HFF-Myc (cell line): ENCODE results near the gene EPHB2.
"Not testable (repeated sequence)": the region's sequence is repeated elsewhere in the genome, so short reads cannot be mapped to it uniquely, and the experiment has no call there.

Experiments used
- DNase-seq: peaks from one replicate; pipeline ENCODE4 v3.0.0-alpha.2; 2011; ENCODE audit warnings: low read depth; ENCODE audit errors: extremely low read depth
- H3K4me3 ChIP-seq: replicated peaks from 2 replicates; pipeline ENCODE4 v1.5.1; 2011; ENCODE audit warnings: low read depth, mild to moderate bottlenecking, control low read depth, low read length
- TF ChIP-seq, protein P1 (sequence below): IDR thresholded peaks from 2 replicates; pipeline ENCODE4 v1.5.1; 2012; ENCODE audit warnings: mild to moderate bottlenecking, low read depth, low read length, control low read depth; ENCODE audit errors: missing control alignments

Gene EPHB2

GRCh38 chr1:22699681-22700520, 10.7 kb upstream of the EPHB2 start:
- DNase-seq, result no peak
- H3K4me3 ChIP-seq, result no peak overlapping the region
- TF ChIP-seq, protein P1, sequence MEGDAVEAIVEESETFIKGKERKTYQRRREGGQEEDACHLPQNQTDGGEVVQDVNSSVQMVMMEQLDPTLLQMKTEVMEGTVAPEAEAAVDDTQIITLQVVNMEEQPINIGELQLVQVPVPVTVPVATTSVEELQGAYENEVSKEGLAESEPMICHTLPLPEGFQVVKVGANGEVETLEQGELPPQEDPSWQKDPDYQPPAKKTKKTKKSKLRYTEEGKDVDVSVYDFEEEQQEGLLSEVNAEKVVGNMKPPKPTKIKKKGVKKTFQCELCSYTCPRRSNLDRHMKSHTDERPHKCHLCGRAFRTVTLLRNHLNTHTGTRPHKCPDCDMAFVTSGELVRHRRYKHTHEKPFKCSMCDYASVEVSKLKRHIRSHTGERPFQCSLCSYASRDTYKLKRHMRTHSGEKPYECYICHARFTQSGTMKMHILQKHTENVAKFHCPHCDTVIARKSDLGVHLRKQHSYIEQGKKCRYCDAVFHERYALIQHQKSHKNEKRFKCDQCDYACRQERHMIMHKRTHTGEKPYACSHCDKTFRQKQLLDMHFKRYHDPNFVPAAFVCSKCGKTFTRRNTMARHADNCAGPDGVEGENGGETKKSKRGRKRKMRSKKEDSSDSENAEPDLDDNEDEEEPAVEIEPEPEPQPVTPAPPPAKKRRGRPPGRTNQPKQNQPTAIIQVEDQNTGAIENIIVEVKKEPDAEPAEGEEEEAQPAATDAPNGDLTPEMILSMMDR, result no peak

DNA sequence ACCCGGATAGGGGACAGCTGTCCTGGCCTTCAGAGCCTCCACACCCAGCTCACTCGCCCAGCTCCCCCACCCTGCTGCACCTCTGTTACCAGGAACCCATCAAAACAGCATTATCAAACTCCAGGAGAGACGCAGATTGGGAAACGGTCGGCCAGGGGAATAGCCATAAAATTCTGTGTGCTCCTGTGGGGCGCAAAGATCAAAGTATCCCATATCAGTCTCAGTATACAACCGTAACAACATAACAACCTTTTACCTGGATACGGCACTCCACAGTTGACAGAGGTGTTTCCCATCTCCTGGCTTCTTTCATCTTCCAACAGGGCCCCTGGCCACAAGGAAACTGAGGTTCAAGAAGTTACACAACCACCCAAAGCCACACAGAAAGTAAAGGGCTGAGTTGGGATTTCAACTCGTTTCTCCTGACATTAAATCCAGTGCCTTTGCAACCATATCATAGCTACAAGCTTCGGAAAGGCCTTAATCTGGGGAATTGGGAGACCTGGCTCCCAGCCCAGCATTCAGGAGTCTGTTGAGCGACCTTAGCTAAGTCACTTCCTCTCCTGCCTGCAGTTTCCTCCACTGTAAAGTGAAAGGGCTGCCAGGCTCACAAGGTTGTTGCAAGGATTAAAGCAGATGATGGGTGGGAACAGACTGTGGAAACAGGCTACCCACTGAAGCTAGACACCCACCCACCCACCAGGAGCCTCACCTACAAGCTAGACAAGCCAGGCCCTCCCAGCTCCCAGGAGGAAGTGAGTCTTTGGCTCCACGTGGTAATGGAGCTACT, 8.1 kb upstream of the EPHB2 start:
- DNase-seq, result no peak
- H3K4me3 ChIP-seq, result no peak overlapping the region
- TF ChIP-seq, protein P1, result no peak

DNA sequence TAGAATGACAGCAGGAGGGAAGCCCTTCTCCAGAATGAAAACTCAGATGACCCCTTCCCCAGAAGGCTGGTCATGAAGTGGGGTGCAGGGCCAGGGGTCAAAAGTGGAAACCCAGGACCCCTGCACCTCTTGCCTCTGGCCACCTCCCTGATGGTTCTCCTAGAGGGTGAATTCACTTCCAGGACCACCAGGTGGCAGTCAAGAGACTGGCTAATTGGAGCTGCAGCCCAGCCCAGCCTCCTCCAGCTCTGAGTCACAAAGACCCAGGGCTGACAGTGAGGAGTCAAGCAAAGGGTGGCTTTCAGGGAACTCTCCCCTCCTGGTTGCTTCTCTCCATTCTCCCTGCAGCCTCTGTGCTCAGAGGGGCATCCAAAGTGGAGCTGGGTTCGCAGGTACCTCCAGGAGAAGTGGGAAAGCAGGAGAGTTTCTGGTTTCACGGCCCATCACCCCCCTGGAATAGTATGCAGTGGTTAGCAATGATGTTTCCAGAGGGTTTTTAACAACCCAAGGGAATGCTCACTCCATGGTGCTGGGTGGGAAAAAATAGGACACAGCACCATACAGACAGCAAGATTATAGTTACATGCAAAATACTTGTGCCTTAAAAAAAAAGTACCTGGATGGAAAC, 6.1 kb upstream of the EPHB2 start:
- TF ChIP-seq, protein P1, result peak; percentile 97
- no peak overlapping the region for H3K4me3 ChIP-seq
- peak; percentile 66 for DNase-seq

DNA sequence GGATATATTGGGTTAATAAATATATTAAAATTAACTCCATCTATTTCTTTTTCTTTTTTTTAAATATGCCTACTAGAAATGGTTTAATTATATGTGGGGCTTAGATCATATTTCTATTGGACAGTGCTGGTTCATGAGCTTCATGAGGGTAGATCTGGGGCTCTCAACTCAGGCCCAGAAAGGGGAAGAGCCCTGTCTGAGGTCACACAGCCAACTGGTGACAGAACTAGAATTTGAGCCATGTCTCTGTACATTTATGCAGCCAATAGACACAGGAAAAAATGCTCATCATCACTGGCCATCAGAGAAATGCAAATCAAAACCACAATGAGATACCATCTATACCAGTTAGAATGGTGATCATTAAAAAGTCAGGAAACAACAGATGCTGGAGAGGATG, 5.1 kb upstream of the EPHB2 start:
- DNase-seq, result no peak
- no peak overlapping the region for H3K4me3 ChIP-seq
- TF ChIP-seq, protein P1, result no peak

- H3K4me3 ChIP-seq, DNase-seq: not testable (repeated sequence)
Observed at GRCh38 chr1:22706100-22706499, 4.5 kb upstream of the EPHB2 start.

GRCh38 chr1:22708777-22709176, 1.9 kb upstream of the EPHB2 start:
- TF ChIP-seq, protein P1, result no peak
- DNase-seq, result no peak
- no peak overlapping the region for H3K4me3 ChIP-seq

DNA sequence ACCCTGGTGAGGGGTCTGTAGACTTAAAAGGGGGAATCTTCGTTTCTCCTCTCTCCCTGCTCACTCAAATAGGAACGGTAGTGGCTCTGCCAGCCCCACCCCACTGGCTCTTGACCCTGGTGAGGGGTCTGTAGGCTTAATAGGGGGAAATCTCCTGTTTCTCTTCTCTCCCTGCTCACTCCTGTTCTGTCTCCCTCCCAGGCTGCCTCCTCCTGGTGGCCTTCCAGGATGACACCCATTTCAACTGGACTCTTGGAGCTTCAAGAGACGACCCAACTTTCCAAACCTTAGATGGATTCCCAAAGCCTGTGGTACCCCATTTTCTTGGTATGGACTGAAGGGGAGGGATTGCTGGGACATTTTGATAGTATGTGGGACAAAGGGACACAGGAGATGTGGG, 1.4 kb upstream of the EPHB2 start:
- no peak overlapping the region for H3K4me3 ChIP-seq
- TF ChIP-seq, protein P1, result peak; percentile 54
- DNase-seq, result no peak
